Epithelial cell of esophagus (primary cell): Measurements from ENCODE around the gene NCBP3.
A peak's percentile ranks its signal among the peaks of the same experiment; 100 is the strongest.
"Not testable (repeated sequence)": the region's sequence is repeated elsewhere in the genome, so short reads cannot be mapped to it uniquely, and the experiment has no call there.

ENCODE experiments used
- DNase-seq: peaks from one replicate; pipeline ENCODE4 v3.0.0; 2010; ENCODE audit warnings: low read depth
- H3K4me3 ChIP-seq: 2 replicates; pipeline ENCODE4 v1.5.1; 2011; ENCODE audit warnings: mild to moderate bottlenecking, low read length, control low read depth
- TF ChIP-seq, protein P1 (sequence below): IDR thresholded peaks from 2 replicates; pipeline ENCODE4 v1.5.1; 2011; ENCODE audit warnings: low read depth, mild to moderate bottlenecking, low read length, control low read depth, inconsistent platforms; ENCODE audit not compliant: insufficient read depth; ENCODE audit errors: missing control alignments

Gene NCBP3

DNA sequence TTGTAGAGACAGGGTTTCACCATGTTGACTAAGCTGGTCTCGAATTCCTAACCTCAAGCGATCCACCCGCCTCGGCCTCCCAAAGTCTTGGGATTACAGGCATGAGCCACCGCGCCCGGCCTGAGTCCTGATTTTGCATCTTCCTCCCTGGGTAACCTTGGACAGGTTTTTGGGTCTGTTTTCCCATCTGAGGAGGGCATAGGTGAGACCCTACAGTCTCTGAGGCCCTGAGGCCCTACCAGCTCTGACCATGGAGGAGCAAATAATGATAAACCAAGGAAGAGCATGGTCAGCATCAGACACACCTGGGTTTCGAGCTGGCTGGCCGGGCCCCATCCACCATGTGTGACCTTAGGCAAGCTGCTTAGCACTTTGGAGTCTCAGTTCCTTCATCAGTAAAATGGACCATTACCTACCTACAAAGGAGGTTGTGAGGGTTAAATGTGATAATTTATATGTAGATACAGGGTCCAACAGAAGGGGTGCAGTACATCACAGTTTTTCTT, 1.2 kb upstream of the NCBP3 start:
- no peak for DNase-seq
- TF ChIP-seq, protein P1, sequence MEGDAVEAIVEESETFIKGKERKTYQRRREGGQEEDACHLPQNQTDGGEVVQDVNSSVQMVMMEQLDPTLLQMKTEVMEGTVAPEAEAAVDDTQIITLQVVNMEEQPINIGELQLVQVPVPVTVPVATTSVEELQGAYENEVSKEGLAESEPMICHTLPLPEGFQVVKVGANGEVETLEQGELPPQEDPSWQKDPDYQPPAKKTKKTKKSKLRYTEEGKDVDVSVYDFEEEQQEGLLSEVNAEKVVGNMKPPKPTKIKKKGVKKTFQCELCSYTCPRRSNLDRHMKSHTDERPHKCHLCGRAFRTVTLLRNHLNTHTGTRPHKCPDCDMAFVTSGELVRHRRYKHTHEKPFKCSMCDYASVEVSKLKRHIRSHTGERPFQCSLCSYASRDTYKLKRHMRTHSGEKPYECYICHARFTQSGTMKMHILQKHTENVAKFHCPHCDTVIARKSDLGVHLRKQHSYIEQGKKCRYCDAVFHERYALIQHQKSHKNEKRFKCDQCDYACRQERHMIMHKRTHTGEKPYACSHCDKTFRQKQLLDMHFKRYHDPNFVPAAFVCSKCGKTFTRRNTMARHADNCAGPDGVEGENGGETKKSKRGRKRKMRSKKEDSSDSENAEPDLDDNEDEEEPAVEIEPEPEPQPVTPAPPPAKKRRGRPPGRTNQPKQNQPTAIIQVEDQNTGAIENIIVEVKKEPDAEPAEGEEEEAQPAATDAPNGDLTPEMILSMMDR, result no peak
- H3K4me3 ChIP-seq, result no peak overlapping the region

DNA sequence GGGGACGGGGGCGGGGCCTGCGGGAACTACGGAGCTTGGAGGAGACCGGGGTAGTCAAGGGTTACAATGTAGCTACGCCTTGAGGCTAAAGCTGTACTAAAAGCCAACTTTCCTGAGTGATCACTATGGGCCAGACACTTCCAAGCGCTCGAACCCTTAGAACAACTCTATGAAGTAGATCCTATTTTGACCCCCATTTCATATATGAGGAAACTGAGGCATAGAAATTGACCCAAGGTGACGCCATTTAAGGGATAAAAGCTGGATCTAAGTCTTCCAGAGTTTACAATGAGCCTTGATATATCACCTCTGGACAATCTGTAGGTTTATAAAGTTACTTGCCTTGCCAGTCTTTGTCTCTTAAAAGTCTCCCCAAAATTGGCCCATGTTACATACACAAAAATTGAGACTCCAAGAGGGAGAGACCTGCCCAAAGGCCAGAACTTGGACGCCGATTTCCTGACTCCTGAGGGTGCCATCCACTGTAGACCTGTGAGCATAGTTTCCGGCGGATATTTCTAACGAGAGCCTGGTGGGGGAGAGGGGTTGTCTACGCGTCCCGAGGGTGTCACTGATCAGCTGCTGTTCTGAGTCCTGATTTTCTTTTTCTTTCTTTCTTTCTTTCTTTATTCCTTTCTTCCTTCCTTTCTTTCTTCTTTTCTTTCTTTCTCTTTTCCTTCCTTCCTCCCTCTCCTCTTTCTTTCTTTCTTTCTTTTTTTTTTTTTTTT, 555 bp upstream of the NCBP3 start:
- TF ChIP-seq, protein P1, result no peak
- H3K4me3 ChIP-seq, result peak overlapping the region; percentile 10
- no peak for DNase-seq

DNA sequence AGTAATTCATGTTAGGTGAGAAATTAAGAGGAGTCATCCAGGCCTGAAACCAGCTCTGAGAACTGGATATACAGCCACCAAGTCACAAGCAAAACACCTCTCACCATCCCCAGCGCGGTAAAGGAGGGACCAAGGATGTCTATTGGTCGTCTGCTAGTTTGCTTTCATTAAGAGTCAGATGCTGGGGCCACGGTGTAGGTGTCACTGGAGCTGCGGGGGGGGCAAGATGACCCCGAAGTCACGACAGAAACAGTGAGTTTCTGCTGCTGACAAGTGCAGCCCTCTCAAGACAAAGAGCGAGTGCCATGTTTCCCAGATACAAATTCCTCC, 790 bp downstream of the NCBP3 start:
- DNase-seq, result peak; percentile 48
- TF ChIP-seq, protein P1, result no peak
- H3K4me3 ChIP-seq, result peak overlapping the region; percentile 79

- not testable (repeated sequence) for H3K4me3 ChIP-seq, DNase-seq
Measured at GRCh38 chr17:3844556-3844955, 1.5 kb downstream of the NCBP3 start.

- H3K4me3 ChIP-seq, result no peak overlapping the region
- peak; percentile 77 for DNase-seq
- TF ChIP-seq, protein P1, result peak; percentile 87
Measured at GRCh38 chr17:3843935-3844516, 2.0 kb downstream of the NCBP3 start.

DNA sequence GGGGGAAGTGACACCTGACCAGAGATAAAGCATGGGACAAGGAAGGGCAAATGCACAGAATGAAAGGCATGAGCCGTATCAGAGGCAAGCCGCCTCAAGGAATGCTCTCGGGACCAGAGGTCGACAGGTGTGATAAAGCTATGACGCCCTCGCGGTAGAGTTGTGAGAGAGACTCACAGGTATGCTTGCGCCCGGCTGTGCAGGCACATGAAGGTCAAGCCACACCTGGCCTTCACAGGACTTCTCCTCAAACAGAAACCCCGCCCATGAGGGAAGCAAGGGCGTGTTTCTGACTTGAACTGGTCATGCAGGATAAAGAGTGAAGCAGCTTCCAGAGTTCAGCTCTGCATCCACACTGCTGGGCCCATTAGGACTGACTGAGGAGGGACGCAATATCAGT, 7.8 kb downstream of the NCBP3 start:
- peak; percentile 14 for DNase-seq
- TF ChIP-seq, protein P1, result no peak
- no peak overlapping the region for H3K4me3 ChIP-seq

DNA sequence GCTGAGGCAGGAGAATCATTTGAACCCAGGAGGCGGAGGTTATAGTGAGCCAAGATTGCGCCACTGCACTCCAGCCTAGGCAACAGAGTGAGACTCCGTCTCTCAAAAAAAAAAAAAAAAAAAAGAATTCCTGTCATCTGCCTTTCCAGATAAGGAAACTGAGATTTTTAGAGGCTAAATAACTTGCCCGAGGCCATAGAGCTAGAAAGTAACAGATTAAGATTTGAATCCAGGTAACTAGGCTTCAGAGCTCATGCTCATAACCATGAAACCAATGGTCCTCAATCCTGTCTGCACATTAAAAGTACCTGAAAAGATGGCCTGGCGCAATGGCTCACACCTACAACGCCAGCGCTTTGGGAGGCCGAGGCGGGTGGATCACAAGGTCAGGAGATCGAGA, 9.5 kb downstream of the NCBP3 start:
- H3K4me3 ChIP-seq, result no peak overlapping the region
- TF ChIP-seq, protein P1, result no peak
- no peak for DNase-seq
